GM12878 (cell line): ENCODE results near the gene WWOX. TPM values are rescaled to one million over a fixed set of nuclear protein-coding genes. Genes with fewer than 3 reads are reported as not detected.

Source experiments
- CBX5 ChIP-seq: sonication (generic); IDR thresholded peaks from 2 replicates; pipeline ENCODE4 v1.6.1; 2016; ENCODE audit warnings: low read depth, moderate library complexity, mild to moderate bottlenecking, inconsistent platforms
- CREB1 ChIP-seq: IDR thresholded peaks from 2 replicates; pipeline ENCODE4 v1.6.1; 2012; ENCODE audit warnings: low read depth, mild to moderate bottlenecking, inconsistent platforms
- CREM ChIP-seq: IDR thresholded peaks from 2 replicates; pipeline ENCODE4 v1.6.1; 2014; ENCODE audit warnings: antibody characterized with exemption, low read depth
- DPF2 ChIP-seq: fragments of 450-650 bp; IDR thresholded peaks from 2 replicates; pipeline ENCODE4 v1.6.1; 2017; ENCODE audit warnings: mild to moderate bottlenecking
- EGR1 ChIP-seq, 2 experiments: IDR thresholded peaks; 1 replicate in 1 of 2; 2 replicates in 1 of 2; pipeline ENCODE4 v1.6.1; 2011 to 2012; ENCODE audit warnings: low read depth in 2 of 2, low read length in 2 of 2, borderline replicate concordance in 1 of 2, mild to moderate bottlenecking in 1 of 2, moderate library complexity in 1 of 2
- KAT2A ChIP-seq: conservative IDR thresholded peaks from 2 replicates; pipeline ENCODE4 v1.6.1; 2011; ENCODE audit warnings: low read depth, low read length; ENCODE audit not compliant: control insufficient read depth
- MEF2B ChIP-seq: fragments of 450-650 bp; IDR thresholded peaks from 2 replicates; pipeline ENCODE4 v1.6.1; 2018; ENCODE audit warnings: mild to moderate bottlenecking, moderate library complexity; ENCODE audit not compliant: partially characterized antibody, poor library complexity, severe bottlenecking
- NBN ChIP-seq: fragments of 450-650 bp; IDR thresholded peaks from 2 replicates; pipeline ENCODE4 v1.6.1; 2016
- POU2F2 ChIP-seq: IDR thresholded peaks from 3 replicates; pipeline ENCODE4 v1.6.1; 2011; ENCODE audit warnings: low read depth, mild to moderate bottlenecking, low read length, borderline replicate concordance
- SP1 ChIP-seq: IDR thresholded peaks from one replicate; pipeline ENCODE4 v1.6.1; 2011; ENCODE audit warnings: low read depth, low read length
- TAF1 ChIP-seq: IDR thresholded peaks from 2 replicates; pipeline ENCODE4 v1.6.1; 2011; ENCODE audit warnings: mild to moderate bottlenecking, low read depth, low read length, borderline replicate concordance
- ZZZ3 ChIP-seq: IDR thresholded peaks from 2 replicates; pipeline ENCODE4 v1.6.1; 2011; ENCODE audit warnings: low read depth; ENCODE audit not compliant: control insufficient read depth, insufficient read length
- polyA plus RNA-seq, 11 experiments: library from polyadenylated mRNA; depleted of rRNA in 4 of 11; unstranded in 6 of 11; stranded (reverse) in 5 of 11; fragments of >200 nt; fragmentation: Nextera tagmentation in 4 of 11; fragmentation: Illumina TruSeq in 1 of 11; extraction: Ambion mirVana in 4 of 11; extraction: Trizol in 1 of 11; gene quantifications; 1 replicate in 1 of 11; 2 replicates in 10 of 11; pipeline versions ENCODE4 v1.2.1 to v1.2.3, GENCODE V29; 2011 to 2016; ENCODE audit warnings: inconsistent platforms in 2 of 11, missing spikeins in 2 of 11, low read depth in 1 of 11
- total RNA-seq, 4 experiments: library from RNA; depleted of rRNA in 3 of 4; stranded (reverse); fragments of >200 nt in 3 of 4; fragmentation: Illumina TruSeq in 1 of 4; extraction: Trizol in 1 of 4; gene quantifications; 2 replicates each; pipeline versions ENCODE4 v1.2.1 to v1.2.3, GENCODE V29; 2013 to 2021
- TF ChIP-seq, protein P1 (sequence below): fragments of 450-650 bp; IDR thresholded peaks from 2 replicates; pipeline ENCODE4 v1.6.1; 2017; ENCODE audit warnings: mild to moderate bottlenecking, moderate library complexity
- TF ChIP-seq, protein P2 (sequence below): fragments of 450-650 bp; IDR thresholded peaks from 2 replicates; pipeline ENCODE4 v1.6.1; 2017; ENCODE audit warnings: antibody characterized with exemption, mild to moderate bottlenecking, moderate library complexity
- TF ChIP-seq, protein P3 (sequence below): IDR thresholded peaks from 2 replicates; pipeline ENCODE4 v1.6.1; 2011; ENCODE audit warnings: borderline replicate concordance, low read depth, mild to moderate bottlenecking, moderate library complexity, low read length; ENCODE audit not compliant: insufficient read depth, poor library complexity, severe bottlenecking
- TF ChIP-seq, protein P4 (sequence below): fragments of 450-650 bp; IDR thresholded peaks from 2 replicates; pipeline ENCODE4 v1.6.1; 2016; ENCODE audit warnings: mild to moderate bottlenecking
- TF ChIP-seq, protein P5 (sequence below): fragments of 450-650 bp; IDR thresholded peaks from 2 replicates; pipeline ENCODE4 v1.6.1; 2017; ENCODE audit warnings: borderline replicate concordance

Gene WWOX
- total and polyA plus RNA-seq, 10 of the 15 experiments (the other 5 are each of a cell fraction or from before 2014, with no cell fraction given), result 2.8 to 24.4 (median 17.8) TPM

DNA sequence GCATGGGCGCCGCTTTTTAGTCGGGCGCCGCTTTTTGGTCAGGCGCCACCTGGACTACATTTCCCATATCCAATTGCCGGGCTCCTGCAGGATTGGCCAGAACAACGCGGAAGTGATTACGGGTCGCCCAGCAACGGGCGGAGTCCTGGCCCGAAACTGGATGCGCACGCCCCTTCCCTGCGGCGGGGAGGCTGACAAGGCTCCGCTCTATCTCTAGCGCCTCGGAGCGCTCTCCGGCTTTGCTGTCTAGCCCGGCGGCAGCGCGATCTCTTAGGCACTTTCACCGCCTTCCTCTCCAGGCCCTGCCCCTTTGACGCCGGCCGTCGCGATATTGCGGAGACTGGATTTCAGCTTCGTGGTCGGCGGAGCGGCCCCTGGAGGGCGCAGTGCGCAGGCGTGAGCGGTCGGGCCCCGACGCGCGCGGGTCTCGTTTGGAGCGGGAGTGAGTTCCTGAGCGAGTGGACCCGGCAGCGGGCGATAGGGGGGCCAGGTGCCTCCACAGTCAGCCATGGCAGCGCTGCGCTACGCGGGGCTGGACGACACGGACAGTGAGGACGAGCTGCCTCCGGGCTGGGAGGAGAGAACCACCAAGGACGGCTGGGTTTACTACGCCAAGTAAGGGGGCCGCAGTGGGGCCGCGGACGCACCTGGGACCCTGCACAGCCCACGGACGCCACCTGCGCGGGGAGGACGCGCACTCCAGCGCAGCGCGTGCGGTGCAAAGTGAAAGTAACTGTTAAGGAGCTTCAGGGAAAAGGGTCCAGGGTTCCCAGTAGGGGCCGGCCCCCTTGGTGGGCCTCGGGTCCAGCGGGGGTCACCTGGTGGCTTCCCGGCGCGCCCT is at the start of gene WWOX (continued):
- TF ChIP-seq TAF1, result peak; percentile 46; the same call in 1 of the 2 replicates
- TF ChIP-seq, protein P1, sequence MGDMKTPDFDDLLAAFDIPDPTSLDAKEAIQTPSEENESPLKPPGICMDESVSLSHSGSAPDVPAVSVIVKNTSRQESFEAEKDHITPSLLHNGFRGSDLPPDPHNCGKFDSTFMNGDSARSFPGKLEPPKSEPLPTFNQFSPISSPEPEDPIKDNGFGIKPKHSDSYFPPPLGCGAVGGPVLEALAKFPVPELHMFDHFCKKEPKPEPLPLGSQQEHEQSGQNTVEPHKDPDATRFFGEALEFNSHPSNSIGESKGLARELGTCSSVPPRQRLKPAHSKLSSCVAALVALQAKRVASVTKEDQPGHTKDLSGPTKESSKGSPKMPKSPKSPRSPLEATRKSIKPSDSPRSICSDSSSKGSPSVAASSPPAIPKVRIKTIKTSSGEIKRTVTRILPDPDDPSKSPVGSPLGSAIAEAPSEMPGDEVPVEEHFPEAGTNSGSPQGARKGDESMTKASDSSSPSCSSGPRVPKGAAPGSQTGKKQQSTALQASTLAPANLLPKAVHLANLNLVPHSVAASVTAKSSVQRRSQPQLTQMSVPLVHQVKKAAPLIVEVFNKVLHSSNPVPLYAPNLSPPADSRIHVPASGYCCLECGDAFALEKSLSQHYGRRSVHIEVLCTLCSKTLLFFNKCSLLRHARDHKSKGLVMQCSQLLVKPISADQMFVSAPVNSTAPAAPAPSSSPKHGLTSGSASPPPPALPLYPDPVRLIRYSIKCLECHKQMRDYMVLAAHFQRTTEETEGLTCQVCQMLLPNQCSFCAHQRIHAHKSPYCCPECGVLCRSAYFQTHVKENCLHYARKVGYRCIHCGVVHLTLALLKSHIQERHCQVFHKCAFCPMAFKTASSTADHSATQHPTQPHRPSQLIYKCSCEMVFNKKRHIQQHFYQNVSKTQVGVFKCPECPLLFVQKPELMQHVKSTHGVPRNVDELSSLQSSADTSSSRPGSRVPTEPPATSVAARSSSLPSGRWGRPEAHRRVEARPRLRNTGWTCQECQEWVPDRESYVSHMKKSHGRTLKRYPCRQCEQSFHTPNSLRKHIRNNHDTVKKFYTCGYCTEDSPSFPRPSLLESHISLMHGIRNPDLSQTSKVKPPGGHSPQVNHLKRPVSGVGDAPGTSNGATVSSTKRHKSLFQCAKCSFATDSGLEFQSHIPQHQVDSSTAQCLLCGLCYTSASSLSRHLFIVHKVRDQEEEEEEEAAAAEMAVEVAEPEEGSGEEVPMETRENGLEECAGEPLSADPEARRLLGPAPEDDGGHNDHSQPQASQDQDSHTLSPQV, result no peak
- TF ChIP-seq CREB1, result peak; percentile 84
- TF ChIP-seq DPF2, result peak; percentile 60; the same call in 1 of the 2 replicates
- TF ChIP-seq, protein P2, sequence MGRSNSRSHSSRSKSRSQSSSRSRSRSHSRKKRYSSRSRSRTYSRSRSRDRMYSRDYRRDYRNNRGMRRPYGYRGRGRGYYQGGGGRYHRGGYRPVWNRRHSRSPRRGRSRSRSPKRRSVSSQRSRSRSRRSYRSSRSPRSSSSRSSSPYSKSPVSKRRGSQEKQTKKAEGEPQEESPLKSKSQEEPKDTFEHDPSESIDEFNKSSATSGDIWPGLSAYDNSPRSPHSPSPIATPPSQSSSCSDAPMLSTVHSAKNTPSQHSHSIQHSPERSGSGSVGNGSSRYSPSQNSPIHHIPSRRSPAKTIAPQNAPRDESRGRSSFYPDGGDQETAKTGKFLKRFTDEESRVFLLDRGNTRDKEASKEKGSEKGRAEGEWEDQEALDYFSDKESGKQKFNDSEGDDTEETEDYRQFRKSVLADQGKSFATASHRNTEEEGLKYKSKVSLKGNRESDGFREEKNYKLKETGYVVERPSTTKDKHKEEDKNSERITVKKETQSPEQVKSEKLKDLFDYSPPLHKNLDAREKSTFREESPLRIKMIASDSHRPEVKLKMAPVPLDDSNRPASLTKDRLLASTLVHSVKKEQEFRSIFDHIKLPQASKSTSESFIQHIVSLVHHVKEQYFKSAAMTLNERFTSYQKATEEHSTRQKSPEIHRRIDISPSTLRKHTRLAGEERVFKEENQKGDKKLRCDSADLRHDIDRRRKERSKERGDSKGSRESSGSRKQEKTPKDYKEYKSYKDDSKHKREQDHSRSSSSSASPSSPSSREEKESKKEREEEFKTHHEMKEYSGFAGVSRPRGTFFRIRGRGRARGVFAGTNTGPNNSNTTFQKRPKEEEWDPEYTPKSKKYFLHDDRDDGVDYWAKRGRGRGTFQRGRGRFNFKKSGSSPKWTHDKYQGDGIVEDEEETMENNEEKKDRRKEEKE, result no peak
- TF ChIP-seq ZZZ3, result no peak
- TF ChIP-seq MEF2B, result peak; percentile 58
- TF ChIP-seq, protein P3, sequence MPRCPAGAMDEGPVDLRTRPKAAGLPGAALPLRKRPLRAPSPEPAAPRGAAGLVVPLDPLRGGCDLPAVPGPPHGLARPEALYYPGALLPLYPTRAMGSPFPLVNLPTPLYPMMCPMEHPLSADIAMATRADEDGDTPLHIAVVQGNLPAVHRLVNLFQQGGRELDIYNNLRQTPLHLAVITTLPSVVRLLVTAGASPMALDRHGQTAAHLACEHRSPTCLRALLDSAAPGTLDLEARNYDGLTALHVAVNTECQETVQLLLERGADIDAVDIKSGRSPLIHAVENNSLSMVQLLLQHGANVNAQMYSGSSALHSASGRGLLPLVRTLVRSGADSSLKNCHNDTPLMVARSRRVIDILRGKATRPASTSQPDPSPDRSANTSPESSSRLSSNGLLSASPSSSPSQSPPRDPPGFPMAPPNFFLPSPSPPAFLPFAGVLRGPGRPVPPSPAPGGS, result no peak
- peak; percentile 88 for TF ChIP-seq NBN
- TF ChIP-seq CREM, result peak; percentile 86
- TF ChIP-seq SP1, result peak; percentile 99
- no peak for TF ChIP-seq KAT2A
- TF ChIP-seq, protein P4, sequence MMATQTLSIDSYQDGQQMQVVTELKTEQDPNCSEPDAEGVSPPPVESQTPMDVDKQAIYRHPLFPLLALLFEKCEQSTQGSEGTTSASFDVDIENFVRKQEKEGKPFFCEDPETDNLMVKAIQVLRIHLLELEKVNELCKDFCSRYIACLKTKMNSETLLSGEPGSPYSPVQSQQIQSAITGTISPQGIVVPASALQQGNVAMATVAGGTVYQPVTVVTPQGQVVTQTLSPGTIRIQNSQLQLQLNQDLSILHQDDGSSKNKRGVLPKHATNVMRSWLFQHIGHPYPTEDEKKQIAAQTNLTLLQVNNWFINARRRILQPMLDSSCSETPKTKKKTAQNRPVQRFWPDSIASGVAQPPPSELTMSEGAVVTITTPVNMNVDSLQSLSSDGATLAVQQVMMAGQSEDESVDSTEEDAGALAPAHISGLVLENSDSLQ, result peak; percentile 78
- TF ChIP-seq, protein P5, sequence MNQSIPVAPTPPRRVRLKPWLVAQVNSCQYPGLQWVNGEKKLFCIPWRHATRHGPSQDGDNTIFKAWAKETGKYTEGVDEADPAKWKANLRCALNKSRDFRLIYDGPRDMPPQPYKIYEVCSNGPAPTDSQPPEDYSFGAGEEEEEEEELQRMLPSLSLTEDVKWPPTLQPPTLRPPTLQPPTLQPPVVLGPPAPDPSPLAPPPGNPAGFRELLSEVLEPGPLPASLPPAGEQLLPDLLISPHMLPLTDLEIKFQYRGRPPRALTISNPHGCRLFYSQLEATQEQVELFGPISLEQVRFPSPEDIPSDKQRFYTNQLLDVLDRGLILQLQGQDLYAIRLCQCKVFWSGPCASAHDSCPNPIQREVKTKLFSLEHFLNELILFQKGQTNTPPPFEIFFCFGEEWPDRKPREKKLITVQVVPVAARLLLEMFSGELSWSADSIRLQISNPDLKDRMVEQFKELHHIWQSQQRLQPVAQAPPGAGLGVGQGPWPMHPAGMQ, result no peak
- peak; percentile 54; the same call in 1 of the 3 replicates for TF ChIP-seq POU2F2
- TF ChIP-seq EGR1 (IDR thresholded peaks at IDR 0.05; ENCODE audit: borderline replicate concordance in 1 of 2, low read depth in 2 of 2, low read length in 2 of 2), result peak in 1 of 2 experiments; percentile 49; a peak in 2 of 3 replicates
- no peak for TF ChIP-seq CBX5
